ENCODE data around the gene RALGAPA1. TPM values are rescaled to one million over a fixed set of nuclear protein-coding genes. Genes with fewer than 3 reads are reported as not detected.

RALGAPA1 gene
- total RNA-seq, 1 donor from 2014 or later = 64.5 TPM

GRCh38 chr14:35558680-35559079 is 250.4 kb downstream of the RALGAPA1 start:
- no peaks in the 10 kb centered on the region for H3K4me1 Mint-ChIP-seq
- no peaks in the 10 kb centered on the region for H3K9me3 Mint-ChIP-seq
- DNase-seq (ENCODE audit: low spot score in 2 of 2, unreplicated experiment in 2 of 2) = no peak
- no peaks in the 10 kb centered on the region for H3K27me3 Mint-ChIP-seq (ENCODE audit: low read depth)
- TF ChIP-seq CTCF (IDR thresholded peaks at IDR 0.05; ENCODE audit: unreplicated experiment) = no peak
- no peak overlapping the region for H3K27ac Mint-ChIP-seq
- peaks cover 7% of the 10 kb centered on the region for H3K36me3 Mint-ChIP-seq
- no peak overlapping the region for H3K4me3 Mint-ChIP-seq

GRCh38 chr14:35557221-35557747 is 251.8 kb downstream of the RALGAPA1 start:
- Mint-ChIP-seq H3K4me1 (no peaks in the 10 kb centered on the region), H3K4me3 (no peak overlapping the region), H3K27me3 (ENCODE audit: low read depth) (no peaks in the 10 kb centered on the region), H3K36me3 (peaks cover 2% of the 10 kb centered on the region), H3K9me3 (no peaks in the 10 kb centered on the region), H3K27ac (no peak overlapping the region)
- no peak for TF ChIP-seq CTCF (IDR thresholded peaks at IDR 0.05; ENCODE audit: unreplicated experiment)
- no peak for DNase-seq (ENCODE audit: low spot score in 2 of 2, unreplicated experiment in 2 of 2)

DNA sequence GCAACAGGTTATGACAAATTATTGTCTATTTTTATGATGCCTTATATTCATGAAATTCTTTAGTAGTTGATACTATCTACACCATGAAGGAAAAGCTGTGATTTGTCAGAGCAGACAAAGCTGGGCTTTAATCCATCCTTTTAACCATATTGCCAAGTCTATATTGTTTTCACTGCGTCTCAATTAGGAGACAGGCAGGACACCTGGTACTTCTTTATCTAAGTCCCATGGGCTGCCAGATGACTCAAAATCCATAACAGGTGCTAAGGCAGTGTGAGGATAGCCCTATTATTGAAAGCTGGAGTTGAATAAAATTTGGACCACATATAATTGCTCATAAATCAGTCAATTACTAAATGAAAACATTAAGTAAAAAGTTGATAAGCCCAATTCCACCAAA is 252.5 kb downstream of the RALGAPA1 start:
- no peak overlapping the region for H3K4me3 Mint-ChIP-seq
- no peaks in the 10 kb centered on the region for H3K27me3 Mint-ChIP-seq (ENCODE audit: low read depth)
- H3K4me1 Mint-ChIP-seq = no peaks in the 10 kb centered on the region
- H3K9me3 Mint-ChIP-seq = no peaks in the 10 kb centered on the region
- no peak for DNase-seq (ENCODE audit: low spot score in 2 of 2, unreplicated experiment in 2 of 2)
- peaks cover 2% of the 10 kb centered on the region for H3K36me3 Mint-ChIP-seq
- no peak overlapping the region for H3K27ac Mint-ChIP-seq
- TF ChIP-seq CTCF (IDR thresholded peaks at IDR 0.05; ENCODE audit: unreplicated experiment) = no peak

- no peak for TF ChIP-seq CTCF (IDR thresholded peaks at IDR 0.05; ENCODE audit: unreplicated experiment)
- Mint-ChIP-seq H3K4me1 (no peaks in the 10 kb centered on the region), H3K27me3 (ENCODE audit: low read depth) (no peaks in the 10 kb centered on the region), H3K4me3 (no peak overlapping the region), H3K27ac (no peak overlapping the region), H3K9me3 (no peaks in the 10 kb centered on the region), H3K36me3 (peaks cover 2% of the 10 kb centered on the region)
- DNase-seq (ENCODE audit: low spot score in 2 of 2, unreplicated experiment in 2 of 2) = no peak
These were observed 255.3 kb downstream of the RALGAPA1 start for GRCh38 chr14:35553808-35554207.

DNA sequence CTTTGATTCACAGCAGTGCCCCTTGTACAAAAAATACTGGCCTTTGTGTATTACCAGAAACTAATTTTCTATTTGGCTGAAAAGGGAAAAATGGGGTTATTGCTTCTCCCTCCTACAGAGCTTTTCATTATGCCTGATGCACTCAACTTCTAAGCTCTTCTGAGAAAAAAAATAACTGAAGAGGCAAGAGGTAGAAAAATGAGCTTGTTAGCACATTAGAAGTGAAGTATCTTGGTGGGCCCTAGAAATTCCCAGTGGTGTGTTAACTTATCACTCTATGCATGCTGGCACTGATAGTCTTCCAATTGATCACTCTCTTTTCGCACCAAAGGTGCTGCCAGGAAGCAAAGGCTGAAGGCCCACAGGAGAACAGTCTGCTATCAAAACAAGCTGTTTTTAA is 258.0 kb downstream of the RALGAPA1 start:
- DNase-seq (ENCODE audit: low spot score in 2 of 2, unreplicated experiment in 2 of 2) = no peak
- Mint-ChIP-seq H3K4me3 (no peak overlapping the region), H3K27ac (no peak overlapping the region), H3K36me3 (peaks cover 2% of the 10 kb centered on the region), H3K9me3 (no peaks in the 10 kb centered on the region), H3K4me1 (no peaks in the 10 kb centered on the region), H3K27me3 (ENCODE audit: low read depth) (no peaks in the 10 kb centered on the region)
- no peak for TF ChIP-seq CTCF (IDR thresholded peaks at IDR 0.05; ENCODE audit: unreplicated experiment)

GRCh38 chr14:35549551-35549950 is 259.5 kb downstream of the RALGAPA1 start:
- TF ChIP-seq CTCF (IDR thresholded peaks at IDR 0.05; ENCODE audit: unreplicated experiment) = no peak
- Mint-ChIP-seq H3K4me1 (no peaks in the 10 kb centered on the region), H3K36me3 (peaks cover under 1% of the 10 kb centered on the region), H3K27ac (no peak overlapping the region), H3K9me3 (no peaks in the 10 kb centered on the region), H3K27me3 (ENCODE audit: low read depth) (no peaks in the 10 kb centered on the region), H3K4me3 (no peak overlapping the region)
- DNase-seq (ENCODE audit: low spot score in 2 of 2, unreplicated experiment in 2 of 2) = no peak

Measured in mesothelial cell of epicardium (in vitro differentiated cells).